ENCODE data around the gene SH3GL2. TPM values are rescaled to one million over a fixed set of nuclear protein-coding genes. Genes with fewer than 3 reads are reported as not detected.

SH3GL2 gene
- total RNA-seq, 2 experiments from 2014 or later = not detected

- CTCF ChIA-PET = no interaction called here
- H3K27me3 Mint-ChIP-seq (ENCODE audit: low read depth) = no peaks in the 10 kb centered on the region
- intact Hi-C loops (cut with micrococcal nuclease) = no loop called here
- H3K4me3 Mint-ChIP-seq = no peak overlapping the region
- H3K9me3 Mint-ChIP-seq = peaks cover 9% of the 10 kb centered on the region
- H3K36me3 Mint-ChIP-seq (ENCODE audit: low read depth) = no peaks in the 10 kb centered on the region
- no peak for DNase-seq
- H3K27ac Mint-ChIP-seq = no peak overlapping the region
- no peaks in the 10 kb centered on the region for H3K4me1 Mint-ChIP-seq (ENCODE audit: low read depth)
Measured at GRCh38 chr9:17843236-17843635, 264.4 kb downstream of the SH3GL2 start.
